Amniotic epithelial cell (primary cell): ENCODE measurements around the gene CIAO2A.
"Not testable (repeated sequence)": the region's sequence is repeated elsewhere in the genome, so short reads cannot be mapped to it uniquely, and the experiment has no call there.

Experiments
- DNase-seq: peaks from one replicate; pipeline ENCODE4 v3.0.0-alpha.2; 2010; ENCODE audit warnings: low read depth

Gene CIAO2A, protein sequence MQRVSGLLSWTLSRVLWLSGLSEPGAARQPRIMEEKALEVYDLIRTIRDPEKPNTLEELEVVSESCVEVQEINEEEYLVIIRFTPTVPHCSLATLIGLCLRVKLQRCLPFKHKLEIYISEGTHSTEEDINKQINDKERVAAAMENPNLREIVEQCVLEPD

DNA sequence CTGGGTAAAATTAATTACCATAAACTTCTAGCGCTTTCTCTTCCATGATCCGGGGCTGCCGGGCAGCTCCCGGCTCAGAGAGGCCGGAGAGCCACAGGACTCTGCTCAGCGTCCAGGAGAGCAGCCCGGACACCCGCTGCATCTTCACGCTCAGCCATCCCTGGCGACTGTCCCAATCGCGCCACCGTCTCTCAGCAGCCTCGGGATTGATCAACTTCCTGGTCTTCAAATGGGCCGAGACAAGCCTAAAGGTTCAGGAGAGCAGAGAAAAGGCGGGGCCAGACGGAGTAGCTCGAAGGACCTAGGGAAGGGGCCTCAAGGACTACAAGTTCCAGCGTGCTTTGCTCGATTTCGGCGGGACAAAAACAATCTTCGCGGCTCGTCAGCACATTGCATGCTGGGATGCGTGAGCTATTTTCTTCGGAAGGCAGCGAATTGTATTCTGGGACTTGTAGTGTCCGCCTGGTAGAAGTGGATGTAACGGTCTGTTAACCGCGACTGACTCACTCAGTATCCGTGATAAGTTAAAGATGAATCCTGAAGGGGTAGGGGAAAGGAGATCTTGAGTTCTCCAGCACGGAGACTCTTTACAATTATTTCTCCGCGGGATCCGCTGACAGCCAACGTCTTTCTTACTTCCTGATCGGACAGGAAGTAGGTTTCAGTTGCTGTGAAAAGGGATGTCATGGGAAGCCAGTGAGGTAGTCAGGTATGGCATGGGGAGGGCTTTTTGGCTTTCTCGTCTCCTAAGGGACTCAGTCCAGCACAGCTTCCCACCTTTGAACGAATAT is at the start of gene CIAO2A:
Gene CIAO2A (minus strand): TSS at position 212 of the 791 bp plus-strand sequence. CDS start 70 bp downstream, at position 142.
- DNase-seq = peak; percentile 99

DNA sequence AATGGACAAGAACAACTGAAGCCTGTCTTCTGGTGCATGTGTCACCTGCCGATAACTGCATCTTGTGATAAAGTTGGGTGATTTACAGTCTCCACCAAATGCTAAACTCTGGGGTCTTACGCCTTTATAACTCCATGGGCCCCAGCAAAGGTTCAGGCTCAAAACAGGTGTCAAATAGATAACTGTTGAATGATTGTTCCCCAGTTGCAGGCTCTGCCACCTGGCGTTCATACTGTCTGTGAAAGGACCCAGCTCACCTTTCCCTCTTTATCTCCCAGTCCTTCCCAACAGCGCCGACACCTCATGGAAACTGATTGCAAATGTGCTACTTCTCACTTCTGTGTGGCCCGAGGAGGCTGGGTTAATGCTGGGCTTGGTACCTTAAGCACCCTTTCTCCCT is 49.6 kb upstream of the CIAO2A start:
- DNase-seq = no peak

DNA sequence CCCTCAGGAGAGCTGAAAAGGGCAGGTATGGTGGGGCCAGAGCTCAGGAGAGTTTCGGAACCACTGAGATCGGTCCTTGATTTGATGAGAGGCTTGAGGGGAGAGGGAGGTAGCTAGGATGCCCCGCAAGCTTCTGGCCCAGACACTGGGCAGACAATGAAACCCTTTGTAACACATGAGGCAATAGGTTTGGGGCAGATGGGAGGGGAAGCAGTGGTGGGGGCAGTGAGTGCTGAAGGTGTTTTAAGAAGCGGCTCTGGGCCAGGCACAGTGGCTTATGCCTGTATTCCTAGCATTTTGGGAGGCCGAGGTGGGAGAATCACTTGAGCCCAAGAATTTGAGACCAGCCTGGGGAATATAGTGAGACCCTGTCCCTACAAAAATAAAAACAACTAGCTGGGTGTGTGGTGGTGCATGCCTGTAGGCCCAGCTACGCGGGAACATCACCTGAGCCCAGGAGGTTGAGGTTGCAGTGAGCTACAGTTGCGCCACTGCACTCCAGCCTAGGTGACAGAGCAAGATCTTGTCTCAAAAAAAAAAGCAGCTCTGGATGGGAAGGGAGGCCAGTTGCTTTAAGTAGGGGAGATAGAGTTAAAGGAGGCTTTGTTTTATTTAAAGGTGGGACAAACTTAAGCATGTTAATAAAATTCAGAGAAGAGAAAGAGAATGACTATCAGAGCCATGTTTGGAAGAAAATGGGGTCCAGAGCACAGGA is 48.3 kb upstream of the CIAO2A start:
- DNase-seq = no peak

DNA sequence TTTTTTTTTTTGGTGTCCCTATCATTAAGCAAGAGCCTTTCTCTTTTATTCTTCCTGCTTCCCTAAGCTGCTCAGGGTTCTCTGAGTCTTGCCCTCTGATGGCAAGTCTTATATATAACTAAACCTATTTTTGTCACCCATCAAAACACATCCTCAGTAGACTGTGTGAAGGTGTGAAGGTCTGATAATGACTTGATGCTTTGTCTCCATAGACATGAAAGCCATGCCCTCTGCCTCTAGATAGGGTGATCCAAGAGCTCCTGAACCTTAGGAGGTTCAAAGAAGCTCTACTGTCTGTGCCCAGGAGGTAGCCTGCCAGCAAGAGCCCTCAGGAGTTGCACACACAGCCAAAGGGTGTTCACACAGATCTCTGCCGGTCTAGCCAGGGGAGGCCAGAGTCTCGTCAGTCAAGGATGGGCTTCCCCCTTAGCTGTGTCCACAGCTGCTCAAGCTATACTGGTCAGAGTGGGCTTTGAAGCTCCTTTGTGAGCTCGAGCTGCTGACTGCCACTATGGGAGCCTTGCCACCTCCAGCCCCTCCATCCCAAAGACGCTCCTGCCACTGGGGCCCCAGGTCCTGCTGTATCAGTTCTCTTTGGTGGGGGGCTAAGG is 44.8 kb upstream of the CIAO2A start:
- DNase-seq = no peak

DNA sequence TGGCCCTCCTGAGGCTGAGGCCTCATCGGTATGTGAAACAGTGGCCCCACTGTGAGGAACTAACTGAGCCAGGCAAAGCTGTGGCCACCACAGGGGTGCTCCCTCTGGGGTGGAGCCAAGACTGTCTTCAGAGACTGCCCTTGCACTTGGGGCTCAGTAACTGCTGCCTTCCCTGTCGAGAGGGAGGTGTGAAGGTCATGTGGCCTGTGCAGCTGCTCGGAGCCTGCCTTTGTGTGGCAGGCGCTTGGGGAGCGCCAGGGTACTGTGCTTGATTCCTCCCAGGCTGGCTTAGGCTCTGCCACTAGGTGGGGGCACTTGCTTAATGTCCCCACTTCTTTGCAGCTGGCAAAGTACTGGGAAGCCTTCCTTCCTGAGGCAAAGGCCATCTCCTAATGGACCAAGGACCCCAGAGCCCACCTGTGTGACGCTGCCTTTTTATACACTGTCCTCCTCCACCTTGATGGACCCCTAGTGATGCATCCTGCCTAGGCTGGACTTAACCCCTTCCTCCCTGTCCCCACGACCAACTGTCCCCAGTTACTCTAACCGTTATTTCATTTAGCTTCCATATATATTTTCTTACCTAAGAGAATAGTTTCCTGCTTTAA is 43.7 kb upstream of the CIAO2A start:
- DNase-seq = no peak

DNA sequence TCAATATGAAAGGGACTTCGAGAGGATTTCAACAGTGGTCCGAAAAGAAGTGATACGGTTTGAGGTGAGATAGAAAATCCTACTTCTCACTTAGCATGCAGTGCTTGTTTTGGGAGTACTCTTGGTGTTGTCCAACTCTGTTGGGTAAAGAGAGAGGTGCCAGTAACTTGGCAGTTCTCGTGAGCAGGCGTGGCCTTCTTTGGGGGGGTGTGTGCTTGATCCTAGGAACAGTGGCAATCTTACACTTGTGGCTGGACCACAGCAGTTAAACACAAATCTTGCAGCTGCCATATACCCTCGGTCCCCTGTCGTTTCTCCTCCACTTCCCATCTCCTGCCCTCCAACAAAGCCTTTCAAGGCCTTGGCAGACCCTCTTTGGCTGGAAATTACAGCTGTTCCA is 42.7 kb upstream of the CIAO2A start:
- DNase-seq = no peak

DNA sequence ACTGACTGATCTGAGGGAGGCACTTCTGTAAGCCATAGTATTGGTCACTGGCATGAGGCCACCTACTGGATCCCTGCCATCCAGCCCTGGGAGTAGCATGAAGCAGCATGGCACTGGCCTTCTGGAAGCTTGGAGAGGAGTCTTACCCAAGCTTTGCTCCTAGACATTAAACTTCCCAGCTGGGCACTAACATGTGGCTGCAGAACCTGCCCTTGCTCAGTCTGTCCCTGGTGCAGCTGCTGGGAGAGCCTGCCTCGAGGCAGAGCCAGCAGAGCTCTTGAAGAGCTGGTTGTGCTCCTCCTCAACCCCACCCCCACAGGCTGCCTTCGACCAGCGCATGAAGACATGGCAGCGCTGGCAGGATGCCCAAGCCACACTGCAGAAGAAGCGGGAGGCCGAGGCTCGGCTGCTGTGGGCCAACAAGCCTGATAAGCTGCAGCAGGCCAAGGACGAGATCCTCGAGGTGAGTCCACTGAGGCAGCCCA is 40.7 kb upstream of the CIAO2A start:
- DNase-seq = peak; percentile 52

DNA sequence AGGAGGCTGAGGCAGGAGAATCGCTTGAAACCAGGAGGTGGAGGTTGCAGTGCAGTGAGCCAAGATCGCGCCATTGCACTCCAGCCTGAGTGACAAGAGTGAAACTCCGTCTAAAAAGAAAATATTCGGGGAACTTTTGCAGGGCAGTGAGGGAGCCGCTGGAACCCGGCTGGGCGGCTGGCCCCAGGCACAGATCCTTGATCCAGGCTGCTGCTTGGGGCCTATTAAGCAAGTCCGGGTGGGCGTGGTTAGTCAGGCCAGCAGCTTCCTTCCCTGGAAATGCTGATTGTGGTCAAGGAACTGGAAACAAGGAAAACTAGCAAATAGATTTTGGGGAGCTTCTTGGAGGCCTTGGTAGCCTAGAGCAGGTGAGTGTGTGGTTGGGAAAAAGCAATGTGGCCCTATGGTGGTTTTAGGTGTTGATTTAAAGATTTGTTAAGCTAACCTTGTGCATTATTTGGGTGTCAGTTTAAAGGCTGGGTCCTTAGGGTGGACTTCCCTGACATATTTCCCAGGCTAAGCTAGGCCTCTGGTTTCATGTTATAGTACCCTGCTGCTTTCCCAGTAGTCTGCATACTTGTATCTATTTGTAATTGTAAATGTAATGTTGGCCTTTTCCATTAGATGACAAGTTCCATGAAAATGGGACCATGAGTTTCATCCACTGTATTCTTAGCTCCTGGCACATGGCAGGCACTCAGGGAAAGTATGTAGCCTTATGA is 40.1 kb upstream of the CIAO2A start:
- peak; percentile 36 for DNase-seq

DNA sequence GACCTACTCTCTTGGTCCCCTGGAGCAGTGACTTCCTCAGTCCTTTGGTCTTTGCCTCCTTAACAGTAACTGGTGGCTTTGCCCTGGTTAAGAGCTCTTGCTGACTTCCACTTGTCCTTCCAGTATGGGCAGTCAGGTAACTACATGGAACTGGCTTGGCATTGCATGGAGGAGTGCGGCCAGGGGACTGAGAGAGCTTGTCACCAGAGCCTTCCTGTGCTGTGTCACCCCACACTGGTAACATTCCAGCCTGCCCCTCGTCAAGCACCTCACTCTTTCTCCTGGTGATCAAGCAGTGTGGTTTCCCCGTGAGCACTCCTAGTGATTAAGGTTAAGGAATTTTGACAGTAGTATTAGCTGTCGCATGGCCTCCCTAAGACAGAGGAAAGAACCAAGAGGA is 38.6 kb upstream of the CIAO2A start:
- DNase-seq = no peak

DNA sequence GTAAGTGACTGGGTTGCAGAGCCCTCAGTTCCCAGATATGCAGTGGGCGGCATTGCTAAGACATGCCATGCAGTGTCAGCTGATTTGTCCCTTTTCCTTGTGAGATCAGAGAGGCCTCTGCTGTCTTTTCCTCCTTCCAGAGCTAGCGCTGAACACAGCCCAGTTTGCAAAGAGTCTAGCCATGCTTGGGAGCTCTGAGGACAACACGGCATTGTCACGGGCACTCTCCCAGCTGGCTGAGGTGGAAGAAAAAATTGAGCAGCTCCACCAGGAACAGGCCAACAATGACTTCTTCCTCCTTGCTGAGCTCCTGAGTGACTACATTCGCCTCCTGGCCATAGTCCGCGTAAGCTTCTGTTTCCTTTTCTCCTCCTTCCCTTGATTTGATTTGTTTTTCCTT is 37.9 kb upstream of the CIAO2A start:
- no peak for DNase-seq

DNA sequence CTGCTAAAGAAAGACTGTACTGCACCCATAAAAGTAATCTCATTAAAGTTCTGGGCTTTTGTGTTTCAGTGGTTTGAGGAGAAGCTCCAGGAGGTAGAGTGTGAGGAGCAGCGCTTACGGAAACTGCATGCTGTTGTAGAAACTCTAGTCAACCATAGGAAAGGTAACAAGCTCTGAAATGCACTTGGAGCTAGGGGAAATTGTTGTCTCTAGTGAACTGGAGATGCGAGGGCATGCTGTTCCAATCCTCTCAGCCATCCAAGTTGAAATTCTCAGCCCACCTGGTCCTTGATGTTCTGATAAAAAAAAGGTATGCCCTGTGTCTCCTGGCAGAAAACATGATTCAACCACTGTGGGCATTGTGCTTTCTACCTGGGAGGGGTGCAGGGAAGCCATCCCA is 36.5 kb upstream of the CIAO2A start:
- no peak for DNase-seq

DNA sequence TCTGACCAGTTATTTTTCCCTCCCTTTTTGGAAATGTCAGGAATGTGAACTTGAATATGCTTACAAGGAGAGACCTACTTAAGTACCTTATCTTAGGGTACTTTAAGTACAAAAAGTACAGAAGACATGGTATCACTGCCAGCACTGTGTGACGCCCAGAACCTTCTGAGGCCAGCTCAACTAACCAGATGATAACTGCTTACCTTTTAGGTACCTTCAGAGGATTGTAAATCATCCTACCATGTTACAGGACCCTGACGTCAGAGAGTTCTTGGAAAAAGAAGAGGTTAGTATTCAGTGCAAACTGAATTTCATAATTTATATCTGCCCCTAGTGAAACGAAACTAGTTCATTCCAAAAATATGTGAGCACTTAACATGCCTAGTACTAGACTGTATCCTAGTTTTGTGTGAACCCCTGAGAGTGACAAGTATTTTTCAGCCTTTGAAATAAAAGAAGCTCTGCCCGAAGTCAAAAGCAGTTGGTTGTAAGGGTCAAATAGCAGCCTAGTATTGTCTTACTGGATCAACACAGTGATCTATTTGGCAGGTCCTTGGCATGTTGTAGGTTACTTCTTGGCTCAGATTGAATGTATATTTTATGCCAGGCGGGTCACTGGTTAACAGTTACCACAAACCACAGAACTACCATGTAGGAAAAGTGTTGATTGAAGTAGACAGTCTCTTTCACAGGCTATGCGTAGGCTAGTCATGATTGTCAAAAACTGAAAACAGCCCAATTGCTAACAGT is 34.1 kb upstream of the CIAO2A start:
- peak; percentile 73 for DNase-seq

DNA sequence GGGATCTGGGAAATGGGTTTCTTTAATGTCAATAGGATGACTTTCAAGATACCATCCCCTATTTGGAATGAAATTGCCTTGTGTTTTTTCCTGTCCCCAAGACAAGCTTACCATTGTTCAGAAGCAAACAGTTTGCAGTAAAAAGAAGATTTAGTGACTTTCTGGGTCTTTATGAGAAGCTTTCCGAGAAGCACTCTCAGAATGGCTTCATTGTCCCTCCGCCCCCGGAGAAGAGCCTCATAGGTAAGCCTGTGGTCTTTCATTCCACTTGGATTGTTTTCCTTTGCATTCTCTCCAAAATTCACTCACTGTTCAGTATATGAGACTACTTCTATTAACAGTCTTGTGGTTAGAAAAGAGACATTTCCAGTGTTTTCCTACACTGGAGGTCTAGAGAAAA is 32.3 kb upstream of the CIAO2A start:
- DNase-seq = no peak

DNA sequence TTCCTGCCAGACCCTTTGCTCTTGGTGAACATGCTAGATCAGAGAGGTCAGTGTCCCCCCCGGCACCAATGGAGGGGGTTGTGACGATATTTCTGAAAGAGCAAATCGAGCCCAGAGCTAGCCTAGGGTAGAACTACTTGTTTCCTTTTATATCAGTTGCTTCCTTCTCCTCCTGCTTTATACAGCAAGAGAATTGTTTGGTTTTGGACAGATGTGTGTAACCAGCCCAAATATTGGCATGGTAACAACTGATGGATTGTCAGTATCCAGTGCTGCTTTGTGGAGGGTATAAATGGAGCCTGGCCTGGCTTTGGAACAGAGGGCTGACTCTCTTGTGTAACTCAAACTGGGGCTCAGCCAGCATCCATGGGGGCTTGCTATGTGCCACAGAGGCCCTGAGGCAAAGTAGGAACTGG is 29.3 kb upstream of the CIAO2A start:
- no peak for DNase-seq

DNA sequence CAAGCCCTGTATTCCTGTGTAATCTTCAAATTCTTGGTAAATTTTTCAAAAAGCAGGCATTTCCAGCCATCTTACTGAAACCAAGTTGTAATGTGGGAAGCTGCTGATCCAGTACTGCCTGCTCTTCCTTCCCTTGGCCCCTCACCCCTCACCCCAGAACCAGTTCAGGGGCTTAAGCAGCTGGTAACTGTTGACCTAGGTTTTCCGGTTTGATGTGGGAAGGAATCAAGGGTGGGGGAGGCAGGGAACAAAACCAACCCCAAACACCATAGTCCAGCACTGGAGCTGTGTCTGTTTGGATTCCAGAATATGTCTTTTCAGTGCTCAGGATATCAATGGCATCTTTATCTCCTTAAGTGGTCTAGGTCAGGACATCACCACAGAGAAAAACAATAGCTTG is 28.8 kb upstream of the CIAO2A start:
- no peak for DNase-seq

DNA sequence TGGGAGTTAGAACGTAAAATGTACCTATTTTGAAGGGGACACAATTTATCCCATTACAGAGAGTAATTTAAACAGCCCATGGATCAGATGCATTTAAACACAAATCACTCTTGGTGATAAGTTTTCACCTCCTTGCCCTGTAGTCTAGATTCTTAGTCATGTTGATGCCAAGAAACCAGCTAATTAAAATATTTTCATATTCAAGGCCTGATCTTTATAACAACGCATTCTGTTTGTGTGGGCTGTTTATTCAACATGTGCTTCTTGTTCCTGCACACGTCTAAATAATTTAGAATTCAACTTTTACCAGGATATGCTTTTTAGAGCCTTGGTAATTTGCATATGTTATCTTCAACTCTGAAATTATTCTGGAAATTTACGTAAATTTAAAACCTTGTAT is 28.0 kb upstream of the CIAO2A start:
- DNase-seq = no peak

DNA sequence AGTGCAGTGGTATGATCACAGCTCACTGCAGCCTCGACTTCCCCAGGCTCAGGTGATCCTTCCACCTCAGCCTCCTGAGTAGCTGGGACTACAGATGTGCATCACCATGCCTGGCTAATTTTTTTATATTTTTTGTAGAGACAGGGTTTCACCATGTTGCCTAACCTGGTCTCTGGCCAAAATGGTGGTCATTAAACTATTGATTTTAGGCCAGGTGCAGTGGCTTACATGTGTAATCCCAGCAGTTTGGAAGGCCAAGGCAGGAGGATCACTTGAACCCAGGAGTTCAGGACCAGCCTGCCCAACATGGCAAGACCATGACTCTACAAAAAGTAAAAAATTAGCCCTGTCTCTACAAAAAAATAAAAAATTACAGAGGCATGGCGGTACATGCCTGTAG is 26.7 kb upstream of the CIAO2A start:
- DNase-seq = not testable (repeated sequence)

DNA sequence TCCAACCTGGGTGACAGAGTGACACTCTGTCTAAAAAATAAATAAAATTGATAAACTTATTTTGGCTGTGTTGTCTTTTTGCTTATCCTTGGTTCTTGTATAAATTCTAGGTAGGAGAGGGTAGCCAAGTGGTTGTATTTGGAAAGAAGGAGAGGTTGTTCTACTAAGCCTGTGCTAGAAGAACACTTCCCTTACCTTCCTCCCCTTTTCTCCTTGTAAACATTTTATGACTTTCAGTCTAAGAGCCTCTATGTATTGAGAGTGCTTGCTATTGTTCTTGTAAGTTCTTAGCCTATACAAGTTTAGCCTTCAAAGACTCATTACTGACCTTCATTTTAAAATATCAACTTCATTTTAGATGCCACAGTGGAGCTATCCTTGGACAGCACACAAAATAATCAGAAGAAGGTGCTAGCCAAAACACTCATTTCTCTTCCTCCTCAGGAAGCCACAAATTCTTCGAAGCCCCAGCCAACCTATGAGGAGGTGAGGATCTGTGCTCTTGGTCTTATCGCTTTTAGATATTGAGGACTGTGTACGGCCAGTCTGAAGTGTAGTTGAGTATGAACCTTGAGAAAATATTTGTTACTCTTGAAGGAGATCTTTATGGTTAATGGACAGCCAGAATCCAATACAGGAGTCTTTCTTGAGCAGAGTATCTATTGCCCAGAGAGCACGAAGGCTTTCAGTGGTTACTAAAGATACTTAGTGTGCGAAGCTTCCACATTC is 24.3 kb upstream of the CIAO2A start:
- no peak for DNase-seq

DNA sequence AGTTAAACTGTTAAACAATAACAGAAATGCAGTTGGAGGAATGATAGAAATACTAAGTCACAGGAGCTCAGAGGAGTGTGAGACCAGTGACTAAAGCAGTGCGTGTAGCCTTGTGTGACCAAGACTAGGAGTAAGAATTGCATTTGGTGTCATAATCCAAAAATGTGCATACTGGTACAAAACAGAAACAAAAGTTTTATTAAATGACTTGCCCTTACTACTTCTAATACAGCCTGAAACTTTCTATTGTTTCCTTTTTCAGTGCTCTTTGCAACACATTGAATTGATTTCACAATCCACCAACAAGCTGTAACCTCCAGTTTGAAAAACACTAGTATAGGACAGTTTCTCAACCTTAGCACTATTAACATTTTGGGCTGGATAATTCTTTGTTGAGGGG is 19.3 kb upstream of the CIAO2A start:
- DNase-seq = peak; percentile 41
